ENCODE data around the gene RNF224.

- TF ChIP-seq POLR2AphosphoS5 (IDR thresholded peaks at IDR 0.05; ENCODE audit: low read depth, low read length) (no peak), POLR2A (IDR thresholded peaks at IDR 0.05; ENCODE audit: low read depth, low read length) (no peak)
These were observed 23.8 kb downstream of the RNF224 start, which contains the start of gene STPG3 for GRCh38 chr9:137251194-137251461.
